Liver (tissue), 9 donors: Measurements from ENCODE around the gene PHTF2. TPM values are rescaled to one million over a fixed set of nuclear protein-coding genes. Genes with fewer than 3 reads are reported as not detected.

Source experiments
- DNase-seq: peaks from one replicate; pipeline ENCODE4 v3.0.0-alpha.2; 2017; ENCODE audit warnings: low spot score
- H3K27ac ChIP-seq, 2 donors: one replicate each; pipeline ENCODE4 v1.7.0; 2013; ENCODE audit warnings: inconsistent platforms in 2 of 2, low read length in 2 of 2, control low read depth in 1 of 2, low read depth in 1 of 2, mild to moderate bottlenecking in 1 of 2
- H3K27me3 ChIP-seq, 4 donors: one replicate each; pipeline versions ENCODE4 v1.6.1 to v1.7.0; 2013; ENCODE audit warnings: low read length in 3 of 4, inconsistent platforms in 1 of 4, mild to moderate bottlenecking in 1 of 4, moderate library complexity in 1 of 4; ENCODE audit not compliant: control insufficient read depth in 4 of 4, insufficient read depth in 4 of 4
- H3K36me3 ChIP-seq, 4 donors: one replicate each; pipeline versions ENCODE4 v1.6.1 to v1.7.0; 2013; ENCODE audit warnings: low read length in 3 of 4, mild to moderate bottlenecking in 3 of 4, low read depth in 1 of 4, moderate library complexity in 1 of 4; ENCODE audit not compliant: control insufficient read depth in 4 of 4, insufficient read depth in 3 of 4
- H3K4me1 ChIP-seq, 4 donors: one replicate each; pipeline versions ENCODE4 v1.6.1 to v1.7.0; 2013; ENCODE audit warnings: low read length in 3 of 4, mild to moderate bottlenecking in 3 of 4, moderate library complexity in 1 of 4; ENCODE audit not compliant: control insufficient read depth in 4 of 4, insufficient read depth in 4 of 4
- H3K4me3 ChIP-seq, 3 donors: one replicate each; pipeline versions ENCODE4 v1.6.1 to v1.7.0; 2013; ENCODE audit warnings: low read length in 3 of 3, control low read depth in 1 of 3, low read depth in 1 of 3, mild to moderate bottlenecking in 1 of 3
- H3K9ac ChIP-seq, 2 donors: one replicate each; pipeline ENCODE4 v1.7.0; 2013; ENCODE audit warnings: low read length in 2 of 2, mild to moderate bottlenecking in 2 of 2, moderate library complexity in 2 of 2, control low read depth in 1 of 2, low read depth in 1 of 2
- H3K9me3 ChIP-seq, 4 donors: one replicate each; pipeline versions ENCODE4 v1.6.1 to v1.7.0; 2013; ENCODE audit warnings: low read length in 3 of 4; ENCODE audit not compliant: control insufficient read depth in 4 of 4
- ATF3 ChIP-seq: IDR thresholded peaks from 2 replicates; pipeline ENCODE4 v1.6.1; 2016; ENCODE audit warnings: antibody characterized with exemption
- CTCF ChIP-seq: fragments of 150-350 bp; IDR thresholded peaks from 2 replicates; pipeline ENCODE4 v1.5.1; 2017; ENCODE audit warnings: improper control_type of control experiment, low read depth, low read length; ENCODE audit not compliant: missing input control
- EGR1 ChIP-seq, 2 donors: IDR thresholded peaks; 2 replicates each; pipeline ENCODE4 v1.6.1; 2016 to 2018; ENCODE audit warnings: antibody characterized with exemption in 2 of 2, low read depth in 2 of 2
- FOXA1 ChIP-seq: IDR thresholded peaks from 2 replicates; pipeline ENCODE4 v1.6.1; 2016; ENCODE audit warnings: antibody characterized with exemption
- FOXA2 ChIP-seq: IDR thresholded peaks from 2 replicates; pipeline ENCODE4 v1.6.1; 2016; ENCODE audit warnings: antibody characterized with exemption
- GABPA ChIP-seq, 2 donors: IDR thresholded peaks in 1 of 2; conservative IDR thresholded peaks in 1 of 2; 2 replicates each; pipeline ENCODE4 v1.6.1; 2016; ENCODE audit warnings: antibody characterized with exemption in 2 of 2, mild to moderate bottlenecking in 1 of 2, moderate library complexity in 1 of 2
- HNF4A ChIP-seq, 2 donors: conservative IDR thresholded peaks; 2 replicates each; pipeline ENCODE4 v1.6.1; 2016; ENCODE audit warnings: antibody characterized with exemption in 2 of 2, mild to moderate bottlenecking in 2 of 2
- HNF4G ChIP-seq: IDR thresholded peaks from 2 replicates; pipeline ENCODE4 v1.6.1; 2016; ENCODE audit warnings: antibody characterized with exemption
- JUND ChIP-seq, 2 donors: IDR thresholded peaks; 2 replicates each; pipeline ENCODE4 v1.6.1; 2016; ENCODE audit warnings: antibody characterized with exemption in 2 of 2
- NR2F2 ChIP-seq: IDR thresholded peaks from 2 replicates; pipeline ENCODE4 v1.6.1; 2016; ENCODE audit warnings: antibody characterized with exemption
- RAD21 ChIP-seq, 2 donors: IDR thresholded peaks; 2 replicates each; pipeline ENCODE4 v1.6.1; 2016; ENCODE audit warnings: antibody characterized with exemption in 2 of 2, mild to moderate bottlenecking in 2 of 2
- REST ChIP-seq: IDR thresholded peaks from 2 replicates; pipeline ENCODE4 v1.6.1; 2016; ENCODE audit warnings: antibody characterized with exemption, mild to moderate bottlenecking
- RXRA ChIP-seq, 2 donors: IDR thresholded peaks; 2 replicates each; pipeline ENCODE4 v1.6.1; 2017 to 2018; ENCODE audit warnings: antibody characterized with exemption in 2 of 2, mild to moderate bottlenecking in 1 of 2
- SP1 ChIP-seq: IDR thresholded peaks from 2 replicates; pipeline ENCODE4 v1.6.1; 2018; ENCODE audit warnings: antibody characterized with exemption, mild to moderate bottlenecking
- TAF1 ChIP-seq: conservative IDR thresholded peaks from 2 replicates; pipeline ENCODE4 v1.6.1; 2016; ENCODE audit warnings: antibody characterized with exemption, mild to moderate bottlenecking
- YY1 ChIP-seq: IDR thresholded peaks from 2 replicates; pipeline ENCODE4 v1.6.1; 2016; ENCODE audit warnings: antibody characterized with exemption, mild to moderate bottlenecking
- ZBTB33 ChIP-seq: IDR thresholded peaks from 2 replicates; pipeline ENCODE4 v1.6.1; 2016; ENCODE audit warnings: antibody characterized with exemption
- polyA plus RNA-seq, 2 donors: library from polyadenylated mRNA; stranded (reverse) in 1 of 2; unstranded in 1 of 2; fragments of 200-250 nt in 1 of 2; fragments of >200 nt in 1 of 2; fragmentation: Nextera tagmentation in 1 of 2; extraction: Ambion mirVana in 1 of 2; gene quantifications; one replicate each; pipeline versions ENCODE4 v1.2.1 to v1.2.3, GENCODE V29; 2013 to 2015
- total RNA-seq, 2 donors: library from RNA; depleted of rRNA; stranded (reverse); fragments of >200 nt; gene quantifications; one replicate each; pipeline ENCODE4 v1.2.3, GENCODE V29; 2014
- TF ChIP-seq, protein P1 (sequence below): IDR thresholded peaks from 2 replicates; pipeline ENCODE4 v1.6.1; 2016; ENCODE audit warnings: antibody characterized with exemption
- donor health status: healthy.
- donor health status: healthy.
- donor health status: healthy.
- donor health status: healthy.
- donor health status: healthy.

The PHTF2 gene
- total and polyA plus RNA-seq, 4 donors: 2.2 to 7.3 (median 4.7) TPM

- no peak overlapping the region for H3K4me3 ChIP-seq
- peaks cover 0 to 24% (median 16%) of the 10 kb centered on the region in 4 donors for H3K36me3 ChIP-seq
- no peak for DNase-seq
- TF ChIP-seq REST (no peak), CTCF (no peak), GABPA (IDR thresholded peaks at IDR 0.05 in 1 of 2, conservative IDR thresholded peaks at IDR 0.05 in 1 of 2) (no peak), RXRA (IDR thresholded peaks at IDR 0.05) (no peak), RAD21 (IDR thresholded peaks at IDR 0.05) (no peak), TAF1 (no peak), FOXA2 (no peak), JUND (IDR thresholded peaks at IDR 0.05) (no peak), ATF3 (no peak), FOXA1 (no peak), HNF4G (no peak), HNF4A (conservative IDR thresholded peaks at IDR 0.05) (no peak), YY1 (no peak), ZBTB33 (no peak), SP1 (no peak), EGR1 (IDR thresholded peaks at IDR 0.05; ENCODE audit: low read depth in 2 of 2) (no peak), NR2F2 (no peak)
- TF ChIP-seq, protein P1, sequence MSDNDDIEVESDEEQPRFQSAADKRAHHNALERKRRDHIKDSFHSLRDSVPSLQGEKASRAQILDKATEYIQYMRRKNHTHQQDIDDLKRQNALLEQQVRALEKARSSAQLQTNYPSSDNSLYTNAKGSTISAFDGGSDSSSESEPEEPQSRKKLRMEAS: no peak
- no peaks in the 10 kb centered on the region for H3K27me3 ChIP-seq
- no peak overlapping the region for H3K9ac ChIP-seq
- peaks cover 0 to 10% (median 9%) of the 10 kb centered on the region in 4 donors for H3K4me1 ChIP-seq
- no peak overlapping the region for H3K27ac ChIP-seq
- H3K9me3 ChIP-seq: no peaks in the 10 kb centered on the region
Observed at GRCh38 chr7:77771901-77772300, 26.7 kb upstream of the PHTF2 start.
